ENCODE results near the gene MTCH2.

GRCh38 chr11:47675851-47676250, 33.5 kb upstream of the MTCH2 start:
- TF ChIP-seq, protein P1, sequence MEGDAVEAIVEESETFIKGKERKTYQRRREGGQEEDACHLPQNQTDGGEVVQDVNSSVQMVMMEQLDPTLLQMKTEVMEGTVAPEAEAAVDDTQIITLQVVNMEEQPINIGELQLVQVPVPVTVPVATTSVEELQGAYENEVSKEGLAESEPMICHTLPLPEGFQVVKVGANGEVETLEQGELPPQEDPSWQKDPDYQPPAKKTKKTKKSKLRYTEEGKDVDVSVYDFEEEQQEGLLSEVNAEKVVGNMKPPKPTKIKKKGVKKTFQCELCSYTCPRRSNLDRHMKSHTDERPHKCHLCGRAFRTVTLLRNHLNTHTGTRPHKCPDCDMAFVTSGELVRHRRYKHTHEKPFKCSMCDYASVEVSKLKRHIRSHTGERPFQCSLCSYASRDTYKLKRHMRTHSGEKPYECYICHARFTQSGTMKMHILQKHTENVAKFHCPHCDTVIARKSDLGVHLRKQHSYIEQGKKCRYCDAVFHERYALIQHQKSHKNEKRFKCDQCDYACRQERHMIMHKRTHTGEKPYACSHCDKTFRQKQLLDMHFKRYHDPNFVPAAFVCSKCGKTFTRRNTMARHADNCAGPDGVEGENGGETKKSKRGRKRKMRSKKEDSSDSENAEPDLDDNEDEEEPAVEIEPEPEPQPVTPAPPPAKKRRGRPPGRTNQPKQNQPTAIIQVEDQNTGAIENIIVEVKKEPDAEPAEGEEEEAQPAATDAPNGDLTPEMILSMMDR (IDR thresholded peaks at IDR 0.05) = no peak
- TF ChIP-seq POLR2A (IDR thresholded peaks at IDR 0.05) = no peak
